Karpas-422 (cell line): ENCODE results near the gene BPIFB4. TPM values are rescaled to one million over a fixed set of nuclear protein-coding genes. Genes with fewer than 3 reads are reported as not detected.

ENCODE experiments used
- DNase-seq: peaks from one replicate; pipeline ENCODE4 v3.0.0-alpha.2; 2015
- H2AFZ ChIP-seq: fragments of 200-600 bp; sonication (generic); 2 replicates; pipeline ENCODE4 v1.6.1; 2014; ENCODE audit warnings: antibody characterized with exemption, low read length, mixed read lengths
- H3K27ac ChIP-seq: fragments of 200-600 bp; sonication (generic); 2 replicates; pipeline ENCODE4 v1.5.1; 2014; ENCODE audit warnings: mild to moderate bottlenecking, low read length, moderate library complexity
- H3K27me3 ChIP-seq: fragments of 200-600 bp; sonication (generic); 2 replicates; pipeline ENCODE4 v1.6.1; 2014; ENCODE audit warnings: low read length, mixed read lengths
- H3K36me3 ChIP-seq: fragments of 200-600 bp; sonication (generic); 2 replicates; pipeline ENCODE4 v1.6.1; 2014; ENCODE audit warnings: low read length, mixed read lengths; ENCODE audit not compliant: insufficient read depth
- H3K4me1 ChIP-seq: fragments of 200-600 bp; sonication (generic); 2 replicates; pipeline ENCODE4 v1.6.1; 2014; ENCODE audit warnings: mild to moderate bottlenecking, low read length, mixed read lengths
- H3K4me2 ChIP-seq: fragments of 200-600 bp; sonication (generic); 2 replicates; pipeline ENCODE4 v1.6.1; 2014; ENCODE audit warnings: low read length, low read depth, mild to moderate bottlenecking; ENCODE audit not compliant: poor library complexity, severe bottlenecking
- H3K4me3 ChIP-seq: fragments of 200-600 bp; sonication (generic); 2 replicates; pipeline ENCODE4 v1.5.1; 2014; ENCODE audit warnings: mild to moderate bottlenecking, antibody characterized with exemption, low read length, mixed read lengths
- H3K79me2 ChIP-seq: fragments of 200-600 bp; sonication (generic); 2 replicates; pipeline ENCODE4 v1.6.1; 2014; ENCODE audit warnings: mild to moderate bottlenecking, low read length, mixed read lengths
- H3K9ac ChIP-seq: fragments of 200-600 bp; sonication (generic); 2 replicates; pipeline ENCODE4 v1.6.0; 2014; ENCODE audit warnings: low read length
- H3K9me2 ChIP-seq: fragments of 200-600 bp; sonication (generic), shearing (Covaris generic); replicated peaks from 2 replicates; pipeline ENCODE4 v1.6.0; 2014; ENCODE audit warnings: mild to moderate bottlenecking, low read length, moderate library complexity; ENCODE audit not compliant: insufficient read depth
- H3K9me3 ChIP-seq: fragments of 300-700, 200-600 bp; sonication (generic); 2 replicates; pipeline ENCODE4 v1.6.1; 2014; ENCODE audit warnings: low read length, mixed read lengths
- H4K20me1 ChIP-seq: fragments of 200-600 bp; sonication (generic); 2 replicates; pipeline ENCODE4 v1.6.1; 2014; ENCODE audit warnings: mild to moderate bottlenecking, antibody characterized with exemption, low read length, low read depth; ENCODE audit not compliant: insufficient read depth
- total RNA-seq: library from RNA; depleted of rRNA; stranded (reverse); fragments of >200 nt; shearing (Covaris generic); gene quantifications from 2 replicates; pipeline ENCODE4 v1.2.3, GENCODE V29; 2014; ENCODE audit warnings: low replicate concordance

BPIFB4 gene
- total RNA-seq, 1 experiment from 2014 or later, result not detected

DNA sequence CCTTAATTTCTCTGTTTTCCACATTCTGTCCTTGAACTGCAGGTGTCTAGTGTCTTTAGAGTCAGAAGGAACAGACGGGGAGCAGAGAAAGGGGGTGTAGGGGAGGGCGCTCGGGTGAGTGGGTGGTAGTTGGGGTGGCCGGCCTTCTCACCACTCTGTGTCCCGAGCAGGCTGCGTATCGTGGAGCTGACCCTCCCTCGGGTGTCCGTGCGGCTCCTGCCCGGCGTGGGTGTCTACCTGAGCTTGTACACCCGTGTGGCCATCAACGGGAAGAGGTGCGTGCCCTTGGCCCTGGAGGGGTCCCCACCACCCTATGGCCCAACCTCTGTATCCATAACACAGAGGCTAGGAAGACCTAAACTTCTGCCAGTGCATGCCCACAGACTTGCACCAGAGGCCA, 5.3 kb downstream of the BPIFB4 start:
- Histone ChIP-seq H3K79me2 (no peaks in the 10 kb centered on the region), H3K36me3 (no peaks in the 10 kb centered on the region), H3K27ac (no peak overlapping the region), H3K4me3 (no peak overlapping the region), H3K4me1 (no peaks in the 10 kb centered on the region), H4K20me1 (no peaks in the 10 kb centered on the region), H3K9me2 (no peaks in the 10 kb centered on the region), H3K9ac (no peak overlapping the region), H2AFZ (no peak overlapping the region), H3K27me3 (no peaks in the 10 kb centered on the region), H3K4me2 (no peak overlapping the region), H3K9me3 (no peaks in the 10 kb centered on the region)
- no peak for DNase-seq

DNA sequence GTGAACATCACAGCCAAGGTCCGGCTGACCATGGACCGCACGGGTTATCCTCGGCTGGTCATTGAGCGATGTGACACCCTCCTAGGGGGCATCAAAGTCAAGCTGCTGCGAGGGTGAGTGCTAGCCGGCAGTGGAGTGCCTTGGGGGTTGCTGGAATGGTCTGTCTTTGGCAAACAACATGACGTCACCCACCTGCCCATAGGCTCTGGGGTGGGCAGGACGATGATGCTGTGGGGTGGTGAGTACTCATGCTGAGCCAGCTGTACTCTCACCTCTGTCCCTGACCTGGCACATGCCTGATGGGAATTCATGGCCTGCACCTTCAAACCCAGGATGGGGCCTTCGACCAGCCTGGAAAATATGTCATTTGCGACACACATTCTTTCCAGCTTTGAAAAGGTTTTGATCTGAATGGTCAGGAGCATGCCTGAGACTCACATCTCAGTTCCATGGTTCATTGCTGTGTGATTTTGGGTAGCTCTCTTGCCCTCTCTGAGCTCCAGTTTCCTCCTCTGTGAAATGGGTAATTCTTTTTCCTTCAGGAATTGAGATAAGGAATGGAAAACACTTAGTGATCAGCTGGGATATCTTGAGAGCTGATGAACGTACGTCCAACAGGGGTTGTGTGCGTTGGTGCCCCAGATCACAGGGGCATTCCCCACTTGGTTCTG, 6.7 kb downstream of the BPIFB4 start:
- no peak overlapping the region for H3K27ac ChIP-seq
- no peak overlapping the region for H3K4me3 ChIP-seq
- H4K20me1 ChIP-seq, result no peaks in the 10 kb centered on the region
- no peaks in the 10 kb centered on the region for H3K79me2 ChIP-seq
- DNase-seq, result no peak
- H3K9ac ChIP-seq, result no peak overlapping the region
- no peaks in the 10 kb centered on the region for H3K9me2 ChIP-seq
- H3K9me3 ChIP-seq, result no peaks in the 10 kb centered on the region
- no peaks in the 10 kb centered on the region for H3K4me1 ChIP-seq
- no peaks in the 10 kb centered on the region for H3K36me3 ChIP-seq
- H2AFZ ChIP-seq, result no peak overlapping the region
- no peaks in the 10 kb centered on the region for H3K27me3 ChIP-seq
- no peak overlapping the region for H3K4me2 ChIP-seq

DNA sequence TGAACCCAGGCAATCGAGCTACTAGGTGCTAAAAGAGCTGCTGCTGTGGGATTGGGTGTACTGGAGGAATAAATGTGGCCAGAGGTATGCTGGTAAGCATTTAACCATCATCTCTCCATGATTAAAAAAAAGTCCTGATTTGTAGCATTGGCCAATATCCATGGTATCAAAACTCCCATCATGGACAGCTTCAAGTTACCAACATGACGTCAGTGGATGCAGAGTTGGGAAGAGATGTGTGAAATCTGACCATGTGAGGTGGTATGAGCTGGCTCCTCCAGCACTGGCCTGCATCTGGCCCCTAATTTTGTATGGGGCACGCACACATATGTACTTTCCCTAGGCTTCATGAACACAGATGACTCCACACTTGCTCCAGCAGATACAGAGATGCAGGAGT, 11.7 kb downstream of the BPIFB4 start:
- Histone ChIP-seq H3K9me3 (no peaks in the 10 kb centered on the region), H3K9ac (no peak overlapping the region), H2AFZ (no peak overlapping the region), H3K4me1 (no peaks in the 10 kb centered on the region), H3K4me2 (no peak overlapping the region), H3K9me2 (no peaks in the 10 kb centered on the region), H3K79me2 (no peaks in the 10 kb centered on the region), H3K36me3 (no peaks in the 10 kb centered on the region), H3K27me3 (no peaks in the 10 kb centered on the region), H4K20me1 (no peaks in the 10 kb centered on the region), H3K4me3 (no peak overlapping the region), H3K27ac (no peak overlapping the region)
- no peak for DNase-seq

DNA sequence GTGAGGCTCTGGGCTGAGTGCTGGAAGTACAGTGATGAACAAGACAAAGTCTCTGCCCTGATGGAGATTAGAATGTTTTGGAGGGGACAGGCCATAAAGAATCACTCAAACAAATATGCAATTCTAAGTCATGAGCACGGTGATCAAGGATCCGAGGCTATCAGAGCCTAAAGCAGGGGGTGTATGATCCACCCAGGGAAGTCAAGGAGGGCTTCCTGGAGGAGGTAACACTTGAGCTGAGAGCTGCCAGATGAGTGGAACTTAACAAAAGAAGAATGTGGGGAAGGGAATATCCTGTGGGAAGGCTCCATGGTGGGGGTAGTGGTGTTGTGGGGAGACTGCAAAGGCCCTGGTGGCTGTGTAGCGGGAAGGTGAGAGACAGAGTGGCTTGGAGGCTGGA, 12.2 kb downstream of the BPIFB4 start:
- H2AFZ ChIP-seq, result no peak overlapping the region
- no peak overlapping the region for H3K4me3 ChIP-seq
- H3K27me3 ChIP-seq, result no peaks in the 10 kb centered on the region
- no peak overlapping the region for H3K9ac ChIP-seq
- H3K4me1 ChIP-seq, result no peaks in the 10 kb centered on the region
- no peaks in the 10 kb centered on the region for H3K9me3 ChIP-seq
- H3K36me3 ChIP-seq, result no peaks in the 10 kb centered on the region
- no peak overlapping the region for H3K4me2 ChIP-seq
- no peak overlapping the region for H3K27ac ChIP-seq
- H3K79me2 ChIP-seq, result no peaks in the 10 kb centered on the region
- H4K20me1 ChIP-seq, result no peaks in the 10 kb centered on the region; the same call in 1 of the 2 replicates
- H3K9me2 ChIP-seq, result no peaks in the 10 kb centered on the region
- DNase-seq, result no peak

DNA sequence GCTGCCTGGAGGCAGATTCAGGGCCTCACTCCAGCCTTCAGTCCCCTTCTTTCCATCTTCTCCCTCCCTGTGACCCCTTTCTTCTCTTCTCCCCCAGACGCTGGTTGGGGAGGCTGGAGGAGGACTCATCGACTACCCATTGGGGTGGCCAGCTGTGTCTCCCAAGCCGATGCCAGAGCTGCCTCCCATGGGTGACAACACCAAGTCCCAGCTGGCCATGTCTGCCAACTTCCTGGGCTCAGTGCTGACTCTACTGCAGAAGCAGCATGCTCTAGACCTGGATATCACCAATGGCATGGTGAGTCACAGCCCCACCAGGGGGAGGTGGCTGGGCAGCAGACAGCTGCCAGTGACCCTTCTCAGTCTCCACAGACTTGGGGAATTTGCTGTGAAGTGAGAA, 12.9 kb downstream of the BPIFB4 start:
- no peaks in the 10 kb centered on the region for H3K4me1 ChIP-seq
- H3K9me3 ChIP-seq, result no peaks in the 10 kb centered on the region
- no peak overlapping the region for H2AFZ ChIP-seq
- H3K79me2 ChIP-seq, result no peaks in the 10 kb centered on the region
- H3K9ac ChIP-seq, result no peak overlapping the region
- H3K4me2 ChIP-seq, result no peak overlapping the region
- DNase-seq, result no peak
- H4K20me1 ChIP-seq, result no peaks in the 10 kb centered on the region; the same call in 1 of the 2 replicates
- no peak overlapping the region for H3K4me3 ChIP-seq
- H3K27ac ChIP-seq, result no peak overlapping the region
- no peaks in the 10 kb centered on the region for H3K9me2 ChIP-seq
- H3K27me3 ChIP-seq, result no peaks in the 10 kb centered on the region
- H3K36me3 ChIP-seq, result no peaks in the 10 kb centered on the region

DNA sequence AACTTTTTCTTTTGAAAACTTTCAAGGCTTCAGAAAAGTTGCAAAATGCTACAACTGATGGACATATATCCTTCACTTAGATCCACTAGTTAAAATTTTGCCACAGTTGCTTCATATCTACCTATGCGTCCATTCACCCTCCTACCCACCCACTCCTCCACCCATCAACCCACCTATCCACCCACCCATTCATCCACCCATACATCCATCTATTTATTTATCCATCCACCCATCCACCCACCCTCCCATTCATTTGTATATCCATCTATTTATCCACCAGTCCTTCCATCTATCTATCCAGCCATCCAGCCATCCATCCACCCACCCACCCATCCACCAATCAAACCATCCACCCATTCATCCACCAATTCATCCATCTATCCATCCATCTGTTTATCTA, 13.6 kb downstream of the BPIFB4 start:
- Histone ChIP-seq H3K27me3 (no peaks in the 10 kb centered on the region), H3K27ac (no peak overlapping the region), H4K20me1 (no peaks in the 10 kb centered on the region; the same call in 1 of the 2 replicates), H3K4me1 (no peaks in the 10 kb centered on the region), H3K9me3 (no peaks in the 10 kb centered on the region), H3K9ac (no peak overlapping the region), H3K4me3 (no peak overlapping the region), H3K4me2 (no peak overlapping the region), H3K9me2 (no peaks in the 10 kb centered on the region), H2AFZ (no peak overlapping the region), H3K36me3 (no peaks in the 10 kb centered on the region), H3K79me2 (no peaks in the 10 kb centered on the region)
- no peak for DNase-seq

DNA sequence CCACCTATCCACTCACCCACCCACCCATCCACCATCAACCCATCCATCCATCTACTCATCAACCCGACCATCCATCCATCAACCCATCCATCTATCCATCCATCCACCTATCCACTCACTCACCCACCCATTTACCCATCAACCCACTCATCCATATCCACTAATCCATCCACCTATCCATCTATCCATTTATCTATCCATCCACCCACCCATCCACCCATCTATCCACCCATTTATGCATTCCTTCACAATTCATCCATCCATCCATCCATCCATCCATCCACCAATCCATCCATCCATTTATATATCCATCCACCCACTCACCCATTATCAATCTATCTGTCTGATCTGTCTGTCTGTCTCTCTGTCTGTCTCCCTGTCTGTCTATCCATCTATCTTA, 14.1 kb downstream of the BPIFB4 start:
- H3K9me3 ChIP-seq, result no peaks in the 10 kb centered on the region
- no peaks in the 10 kb centered on the region for H3K4me1 ChIP-seq
- no peak overlapping the region for H2AFZ ChIP-seq
- H3K79me2 ChIP-seq, result no peaks in the 10 kb centered on the region
- DNase-seq, result no peak
- no peak overlapping the region for H3K9ac ChIP-seq
- no peaks in the 10 kb centered on the region; the same call in 1 of the 2 replicates for H4K20me1 ChIP-seq
- H3K27ac ChIP-seq, result no peak overlapping the region
- no peaks in the 10 kb centered on the region for H3K27me3 ChIP-seq
- no peaks in the 10 kb centered on the region for H3K9me2 ChIP-seq
- no peaks in the 10 kb centered on the region for H3K36me3 ChIP-seq
- H3K4me3 ChIP-seq, result no peak overlapping the region
- no peak overlapping the region for H3K4me2 ChIP-seq

DNA sequence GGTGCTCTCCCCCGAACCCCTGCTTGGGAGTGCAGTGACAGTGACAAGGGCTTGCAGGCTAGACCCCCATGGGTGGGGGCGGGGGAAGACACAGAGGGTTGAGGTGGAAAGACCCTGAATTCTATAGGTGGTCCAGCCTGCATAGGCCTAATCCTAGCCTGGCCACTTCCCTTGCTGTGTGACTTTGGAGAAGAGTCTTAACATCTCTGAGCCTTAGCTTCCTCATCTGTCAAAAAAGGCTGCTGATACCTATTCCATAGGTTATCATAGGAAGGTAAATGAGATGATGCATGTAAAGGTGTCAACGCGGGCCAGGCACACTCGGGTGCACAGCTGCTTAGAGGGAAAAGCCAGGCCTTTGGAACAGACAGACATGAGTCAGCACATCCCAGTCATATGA, 15.8 kb downstream of the BPIFB4 start:
- Histone ChIP-seq H3K27ac (no peak overlapping the region), H2AFZ (no peak overlapping the region), H3K4me1 (no peaks in the 10 kb centered on the region), H3K4me3 (no peak overlapping the region), H3K9me3 (no peaks in the 10 kb centered on the region), H4K20me1 (no peaks in the 10 kb centered on the region; the same call in 1 of the 2 replicates), H3K4me2 (no peak overlapping the region), H3K36me3 (no peaks in the 10 kb centered on the region), H3K9ac (no peak overlapping the region), H3K27me3 (no peaks in the 10 kb centered on the region), H3K9me2 (no peaks in the 10 kb centered on the region), H3K79me2 (no peaks in the 10 kb centered on the region)
- DNase-seq, result no peak
